22Rv1 (cell line): ENCODE results near the gene NFATC1.

ENCODE experiments used
- H3K27ac ChIP-seq: fragments of 450-650 bp; 2 replicates; pipeline ENCODE4 v1.5.1; 2017
- CTCF ChIP-seq: fragments of 450-650 bp; IDR thresholded peaks from 2 replicates; pipeline ENCODE4 v1.5.1; 2017; ENCODE audit warnings: mild to moderate bottlenecking
- ZFX ChIP-seq: fragments of 450-650 bp; IDR thresholded peaks from 2 replicates; pipeline ENCODE4 v1.6.1; 2017; ENCODE audit warnings: antibody characterized with exemption, borderline replicate concordance

NFATC1 gene

GRCh38 chr18:79405781-79406575, 10.2 kb downstream of the NFATC1 start:
- no peak overlapping the region for H3K27ac ChIP-seq

GRCh38 chr18:79406708-79407107, 11.0 kb downstream of the NFATC1 start:
- no peak overlapping the region for H3K27ac ChIP-seq
- TF ChIP-seq ZFX, result no peak
- no peak for TF ChIP-seq CTCF

More at GRCh38 chr18:79405781-79406575, 10.2 kb downstream of the NFATC1 start:
- TF ChIP-seq CTCF (no peak), ZFX (no peak)

- H3K27ac ChIP-seq, result no peak overlapping the region
- TF ChIP-seq CTCF, result no peak
- TF ChIP-seq ZFX, result no peak
Observed at GRCh38 chr18:79409313-79409712, 13.6 kb downstream of the NFATC1 start.

GRCh38 chr18:79410171-79410641, 14.5 kb downstream of the NFATC1 start:
- H3K27ac ChIP-seq, result no peak overlapping the region
- TF ChIP-seq ZFX (no peak), CTCF (no peak)

GRCh38 chr18:79410731-79411613, 15.2 kb downstream of the NFATC1 start:
- TF ChIP-seq CTCF (no peak), ZFX (no peak)
- H3K27ac ChIP-seq, result no peak overlapping the region

- TF ChIP-seq ZFX (no peak), CTCF (no peak)
- H3K27ac ChIP-seq, result no peak overlapping the region
Observed at GRCh38 chr18:79411614-79412526, 16.1 kb downstream of the NFATC1 start.
